ENCODE measurements around the gene PICK1. TPM values are rescaled to one million over a fixed set of nuclear protein-coding genes. Genes with fewer than 3 reads are reported as not detected.
"Not testable (repeated sequence)": the region's sequence is repeated elsewhere in the genome, so short reads cannot be mapped to it uniquely, and the experiment has no call there.

Gene PICK1
- total RNA-seq, 1 donor from 2014 or later = 53.9 TPM

- Histone ChIP-seq H3K36me3 (ENCODE audit: control insufficient read depth, insufficient read depth, low read length) (no peaks in the 10 kb centered on the region), H3K4me3 (ENCODE audit: low read depth, low read length) (no peak overlapping the region), H3K27me3 (ENCODE audit: control insufficient read depth, insufficient read depth, low read length) (no peaks in the 10 kb centered on the region)
- peak; percentile 73 for DNase-seq (ENCODE audit: low read depth)
- TF ChIP-seq CTCF (IDR thresholded peaks at IDR 0.05; ENCODE audit: insufficient read depth, low read length, poor library complexity, severe bottlenecking) = no peak
These were observed 22.8 kb upstream of the PICK1 start for GRCh38 chr22:38034278-38034882.

- no peak for TF ChIP-seq CTCF (IDR thresholded peaks at IDR 0.05; ENCODE audit: insufficient read depth, low read length, poor library complexity, severe bottlenecking)
- no peaks in the 10 kb centered on the region for H3K27me3 ChIP-seq (ENCODE audit: control insufficient read depth, insufficient read depth, low read length)
- no peaks in the 10 kb centered on the region for H3K36me3 ChIP-seq (ENCODE audit: control insufficient read depth, insufficient read depth, low read length)
- no peak overlapping the region for H3K4me3 ChIP-seq (ENCODE audit: low read depth, low read length)
- DNase-seq (ENCODE audit: low read depth) = no peak
These were observed 22.2 kb upstream of the PICK1 start for GRCh38 chr22:38034884-38035529.

- H3K36me3 ChIP-seq (ENCODE audit: control insufficient read depth, insufficient read depth, low read length) = no peaks in the 10 kb centered on the region
- no peaks in the 10 kb centered on the region for H3K27me3 ChIP-seq (ENCODE audit: control insufficient read depth, insufficient read depth, low read length)
- no peak overlapping the region for H3K4me3 ChIP-seq (ENCODE audit: low read depth, low read length)
- no peak for TF ChIP-seq CTCF (IDR thresholded peaks at IDR 0.05; ENCODE audit: insufficient read depth, low read length, poor library complexity, severe bottlenecking)
- no peak for DNase-seq (ENCODE audit: low read depth)
These were observed 21.7 kb upstream of the PICK1 start for GRCh38 chr22:38035530-38035885.

GRCh38 chr22:38036392-38037062 lies 20.7 kb upstream of the PICK1 start:
- DNase-seq (ENCODE audit: low read depth) = no peak
- no peak overlapping the region for H3K4me3 ChIP-seq (ENCODE audit: low read depth, low read length)
- H3K36me3 ChIP-seq (ENCODE audit: control insufficient read depth, insufficient read depth, low read length) = no peaks in the 10 kb centered on the region
- no peak for TF ChIP-seq CTCF (IDR thresholded peaks at IDR 0.05; ENCODE audit: insufficient read depth, low read length, poor library complexity, severe bottlenecking)
- H3K27me3 ChIP-seq (ENCODE audit: control insufficient read depth, insufficient read depth, low read length) = peaks cover 2% of the 10 kb centered on the region

- not testable (repeated sequence) for H3K27me3 ChIP-seq (ENCODE audit: control insufficient read depth, insufficient read depth, low read length); DNase-seq (ENCODE audit: low read depth); H3K36me3 ChIP-seq (ENCODE audit: control insufficient read depth, insufficient read depth, low read length); H3K4me3 ChIP-seq (ENCODE audit: low read depth, low read length)
These were observed 19.6 kb upstream of the PICK1 start for GRCh38 chr22:38037367-38038150.

GRCh38 chr22:38038426-38038825 lies 18.8 kb upstream of the PICK1 start:
- peaks cover 2% of the 10 kb centered on the region for H3K27me3 ChIP-seq (ENCODE audit: control insufficient read depth, insufficient read depth, low read length)
- DNase-seq (ENCODE audit: low read depth) = no peak
- no peak overlapping the region for H3K4me3 ChIP-seq (ENCODE audit: low read depth, low read length)
- no peak for TF ChIP-seq CTCF (IDR thresholded peaks at IDR 0.05; ENCODE audit: insufficient read depth, low read length, poor library complexity, severe bottlenecking)
- no peaks in the 10 kb centered on the region for H3K36me3 ChIP-seq (ENCODE audit: control insufficient read depth, insufficient read depth, low read length)

Data from kidney epithelial cell (primary cell).